ENCODE measurements around the gene GPR146. TPM values are rescaled to one million over a fixed set of nuclear protein-coding genes. Genes with fewer than 3 reads are reported as not detected.

The GPR146 gene
- total and polyA plus RNA-seq, 11 donors: 11.1 to 56.8 (median 25.2) TPM

DNA sequence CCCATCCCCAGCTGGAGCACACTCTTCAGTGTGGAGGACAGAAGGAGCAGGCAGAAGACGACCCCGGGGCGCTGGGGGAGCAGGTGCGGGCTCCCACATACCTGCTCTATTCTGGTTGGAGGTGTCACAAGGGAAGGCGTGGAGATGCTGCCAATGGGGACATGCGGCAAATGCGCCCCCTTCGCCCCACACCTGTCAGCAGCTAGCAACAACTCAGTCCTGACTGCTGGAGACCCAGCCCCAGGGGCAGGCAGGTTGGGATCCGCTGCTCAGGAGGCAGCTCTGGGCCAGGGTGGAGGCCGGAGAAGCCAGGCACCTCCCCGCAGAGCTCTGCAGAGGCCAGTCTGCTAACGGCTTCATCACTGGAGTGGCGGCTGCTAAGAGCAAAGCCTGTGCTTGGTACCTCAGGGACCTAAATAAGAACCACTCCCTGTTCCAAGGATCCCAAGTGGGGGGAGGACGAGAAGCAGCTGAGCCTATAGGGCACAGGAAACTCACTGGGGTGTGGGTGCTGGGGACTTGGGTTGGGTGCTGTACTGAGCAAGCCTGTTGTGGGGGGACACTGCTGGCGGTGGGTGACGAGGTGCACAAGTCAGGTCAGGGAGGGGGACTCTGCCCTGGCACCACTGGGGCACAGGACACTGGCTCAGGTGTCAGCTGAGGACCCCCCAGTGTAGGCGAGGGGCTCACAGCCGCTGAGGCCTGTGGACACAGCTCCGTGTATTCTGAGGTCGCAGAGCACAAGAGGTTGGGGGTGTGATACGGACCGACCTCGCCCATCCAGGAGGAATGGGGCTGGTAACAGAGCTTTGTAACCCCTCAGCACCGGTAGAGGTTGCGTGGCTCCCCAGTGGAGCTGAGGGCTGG lies 19.2 kb upstream of the GPR146 start:
- DNase-seq: no peak

GRCh38 chr7:1025743-1026581 lies 18.4 kb upstream of the GPR146 start:
- ATAC-seq (no peak), DNase-seq (no peak)
- no peak overlapping the region for H3K27ac ChIP-seq
- peaks cover 0 to 5% (median 0%) of the 10 kb centered on the region in 12 donors for H3K9me3 ChIP-seq
- H3K4me1 ChIP-seq: peaks cover 4 to 39% (median 15%) of the 10 kb centered on the region in 12 donors
- TF ChIP-seq CTCF (IDR thresholded peaks at IDR 0.05) (no peak), POLR2A (IDR thresholded peaks at IDR 0.05) (no peak)
- intact Hi-C loops (cut with DNase I): loop anchor here in 1 of 10 donors (5.0 kb wide), 1 partner anchor 36 kb away; no protein-coding TSS in a partner anchor
- peaks cover 0 to 30% (median 13%) of the 10 kb centered on the region in 9 donors for H3K36me3 ChIP-seq
- no peaks in the 10 kb centered on the region for H3K27me3 ChIP-seq
- H3K4me3 ChIP-seq: no peak overlapping the region
- 92 to 95% (median 94%) methylated on average over 18 to 31 of the region's 31 CpGs for WGBS, 4 donors

More for the DNA sequence above, 19.2 kb upstream of the GPR146 start:
- Histone ChIP-seq H3K9me3 (peaks cover 0 to 6% (median 0%) of the 10 kb centered on the region in 12 donors), H3K27me3 (no peaks in the 10 kb centered on the region), H3K4me3 (no peak overlapping the region), H3K4me1 (peaks cover 4 to 38% (median 15%) of the 10 kb centered on the region in 12 donors), H3K27ac (no peak overlapping the region), H3K36me3 (peaks cover 0 to 35% (median 13%) of the 10 kb centered on the region in 9 donors)
- 90 to 93% (median 92%) methylated on average over 16 to 25 of the region's 25 CpGs for WGBS, 4 donors
- TF ChIP-seq POLR2A (IDR thresholded peaks at IDR 0.05) (no peak), CTCF (IDR thresholded peaks at IDR 0.05) (no peak)
- ATAC-seq: no peak
- intact Hi-C loops (cut with DNase I): loop anchor here in 1 of 10 donors (5.0 kb wide), 1 partner anchor 37 kb away; no protein-coding TSS in a partner anchor

- no peak for DNase-seq
- no peaks in the 10 kb centered on the region for H3K9me3 ChIP-seq
- intact Hi-C loops (cut with DNase I): loop anchor here in 1 of 10 donors (1.0 to 5.0 kb wide), 2 partner anchors 33 to 36 kb away; no protein-coding TSS in a partner anchor
- H3K27me3 ChIP-seq: no peaks in the 10 kb centered on the region
- H3K36me3 ChIP-seq: peaks cover 0 to 22% (median 13%) of the 10 kb centered on the region in 9 donors
- no peak for ATAC-seq
- no peak for TF ChIP-seq CTCF (IDR thresholded peaks at IDR 0.05)
- TF ChIP-seq POLR2A (IDR thresholded peaks at IDR 0.05): no peak
- WGBS, 4 donors: 90 to 94% (median 92%) methylated on average over 20 of the region's 20 CpGs
- H3K4me1 ChIP-seq: peaks cover 4 to 39% (median 15%) of the 10 kb centered on the region in 12 donors
- peak overlapping the region in 1 of 12 donors; percentile 96 for H3K27ac ChIP-seq
- H3K4me3 ChIP-seq: peak overlapping the region in 7 of 12 donors; percentile 71 to 98 (median 85)
Observed at GRCh38 chr7:1026721-1027161, 17.6 kb upstream of the GPR146 start.
